K562 (cell line): ENCODE results near the gene MRPL4. TPM values are rescaled to one million over a fixed set of nuclear protein-coding genes. Genes with fewer than 3 reads are reported as not detected.
A peak's percentile ranks its signal among the peaks of the same experiment; 100 is the strongest.

Source experiments
- CBX1 ChIP-seq: sonication (generic); IDR thresholded peaks from 2 replicates; pipeline ENCODE4 v1.6.1; 2016; ENCODE audit warnings: antibody characterized with exemption, low read depth, mild to moderate bottlenecking
- EZH2 ChIP-seq: IDR thresholded peaks from 2 replicates; pipeline ENCODE4 v1.6.1; 2012; ENCODE audit warnings: low read depth, mild to moderate bottlenecking, inconsistent platforms, low read length, borderline replicate concordance
- FIP1L1 ChIP-seq: fragments of 200-400 bp; formaldehyde crosslinking; IDR thresholded peaks from 2 replicates; pipeline ENCODE4 v1.6.1; 2018; ENCODE audit warnings: mild to moderate bottlenecking, low read depth, low read length; ENCODE audit not compliant: poor library complexity, severe bottlenecking
- KDM4B ChIP-seq, 2 experiments: fragments of 450-650 bp in 1 of 2; sonication (generic) in 1 of 2; IDR thresholded peaks; 2 replicates each; pipeline ENCODE4 v1.6.1; 2016 to 2017; ENCODE audit warnings: borderline replicate concordance in 2 of 2, antibody characterized with exemption in 1 of 2, low read depth in 1 of 2, mild to moderate bottlenecking in 1 of 2
- KLF6 ChIP-seq: fragments of 250-450 bp; sonication (Bioruptor Pico); IDR thresholded peaks from 2 replicates; pipeline ENCODE4 v1.4.0; 2020; ENCODE audit warnings: mild to moderate bottlenecking, moderate library complexity, borderline replicate concordance
- POLR2AphosphoS2 ChIP-seq: IDR thresholded peaks from 2 replicates; pipeline ENCODE4 v1.6.1; 2012; ENCODE audit warnings: low read length, improper control_type of control experiment
- POLR2AphosphoS5 ChIP-seq: IDR thresholded peaks from 2 replicates; pipeline ENCODE4 v1.6.1; 2011; ENCODE audit warnings: mild to moderate bottlenecking, low read depth, low read length, moderate library complexity; ENCODE audit not compliant: control insufficient read depth, insufficient read depth
- PTTG1 ChIP-seq: fragments of 450-650 bp; IDR thresholded peaks from 2 replicates; pipeline ENCODE4 v1.6.1; 2016; ENCODE audit warnings: low read depth, mild to moderate bottlenecking, missing genetic modification characterization, missing compliant biosample characterization
- SMAD1 ChIP-seq: fragments of 150-350 bp; IDR thresholded peaks from 2 replicates; pipeline ENCODE4 v1.6.1; 2014; ENCODE audit warnings: low read length, low read depth; ENCODE audit not compliant: partially characterized antibody
- SREBF2 ChIP-seq: sonication (generic); formaldehyde crosslinking; IDR thresholded peaks from 2 replicates; pipeline ENCODE4 v1.4.0; 2020; ENCODE audit warnings: mild to moderate bottlenecking, missing genetic modification reagents
- ZBTB8A ChIP-seq: fragments of 450-650 bp; IDR thresholded peaks from 2 replicates; pipeline ENCODE4 v1.6.1; 2018; ENCODE audit warnings: mild to moderate bottlenecking, moderate library complexity; ENCODE audit not compliant: partially characterized antibody
- ZC3H8 ChIP-seq: fragments of 450-650 bp; IDR thresholded peaks from 2 replicates; pipeline ENCODE4 v1.6.1; 2017
- ZNF212 ChIP-seq: fragments of 450-650 bp; formaldehyde crosslinking; IDR thresholded peaks from 2 replicates; pipeline ENCODE4 v1.4.0; 2020; ENCODE audit warnings: mild to moderate bottlenecking
- ZNF561 ChIP-seq: fragments of 450-650 bp; formaldehyde crosslinking; conservative IDR thresholded peaks from 2 replicates; pipeline ENCODE4 v1.4.0; 2020; ENCODE audit warnings: mild to moderate bottlenecking, moderate library complexity
- ZNF766 ChIP-seq: fragments of 200-800 bp; sonication (Bioruptor generic); conservative IDR thresholded peaks from 2 replicates; pipeline ENCODE4 v1.6.1; 2016; ENCODE audit warnings: missing genetic modification characterization, missing compliant biosample characterization
- ZNF77 ChIP-seq: fragments of 250-450 bp; sonication (Bioruptor Pico); IDR thresholded peaks from 2 replicates; pipeline ENCODE4 v1.5.0; 2020
- ZNF780A ChIP-seq: fragments of 250-450 bp; sonication (Bioruptor Pico); IDR thresholded peaks from 2 replicates; pipeline ENCODE4 v1.5.0; 2021; ENCODE audit warnings: mild to moderate bottlenecking
- polyA plus RNA-seq, 8 experiments: library from polyadenylated mRNA; depleted of rRNA in 4 of 8; stranded (reverse) in 5 of 8; unstranded in 3 of 8; fragments of >200 nt; fragmentation: Nextera tagmentation in 2 of 8; fragmentation: Illumina TruSeq in 1 of 8; extraction: Ambion mirVana in 2 of 8; extraction: Trizol in 1 of 8; gene quantifications; 2 replicates each; pipeline versions ENCODE4 v1.2.1 to v1.2.3, GENCODE V29; 2011 to 2014; ENCODE audit warnings: inconsistent platforms in 1 of 8, missing spikeins in 1 of 8
- total RNA-seq, 7 experiments: library from RNA; depleted of rRNA in 6 of 7; stranded (reverse); fragments of >200 nt in 6 of 7; fragmentation: Illumina TruSeq in 2 of 7; extraction: Trizol in 2 of 7; gene quantifications; 2 replicates each; pipeline versions ENCODE4 v1.2.1 to v1.2.3, GENCODE V29; 2011 to 2021; ENCODE audit warnings: low replicate concordance in 1 of 7
- TF ChIP-seq, protein P1 (sequence below): IDR thresholded peaks from 3 replicates; pipeline ENCODE4 v1.6.1; 2011; ENCODE audit warnings: borderline replicate concordance, mild to moderate bottlenecking, moderate library complexity; ENCODE audit not compliant: insufficient read length; ENCODE audit errors: extremely low read depth
- TF ChIP-seq, protein P2 (sequence below): fragments of 250-450 bp; sonication (Bioruptor Pico); IDR thresholded peaks from 2 replicates; pipeline ENCODE4 v1.8.0; 2022; ENCODE audit warnings: inconsistent platforms, mild to moderate bottlenecking, moderate library complexity, borderline replicate concordance

MRPL4 gene
- total and polyA plus RNA-seq, 9 of the 15 experiments (the other 6 are each of a cell fraction or from before 2014, with no cell fraction given) = 1.4 to 239 (median 64.9) TPM

DNA sequence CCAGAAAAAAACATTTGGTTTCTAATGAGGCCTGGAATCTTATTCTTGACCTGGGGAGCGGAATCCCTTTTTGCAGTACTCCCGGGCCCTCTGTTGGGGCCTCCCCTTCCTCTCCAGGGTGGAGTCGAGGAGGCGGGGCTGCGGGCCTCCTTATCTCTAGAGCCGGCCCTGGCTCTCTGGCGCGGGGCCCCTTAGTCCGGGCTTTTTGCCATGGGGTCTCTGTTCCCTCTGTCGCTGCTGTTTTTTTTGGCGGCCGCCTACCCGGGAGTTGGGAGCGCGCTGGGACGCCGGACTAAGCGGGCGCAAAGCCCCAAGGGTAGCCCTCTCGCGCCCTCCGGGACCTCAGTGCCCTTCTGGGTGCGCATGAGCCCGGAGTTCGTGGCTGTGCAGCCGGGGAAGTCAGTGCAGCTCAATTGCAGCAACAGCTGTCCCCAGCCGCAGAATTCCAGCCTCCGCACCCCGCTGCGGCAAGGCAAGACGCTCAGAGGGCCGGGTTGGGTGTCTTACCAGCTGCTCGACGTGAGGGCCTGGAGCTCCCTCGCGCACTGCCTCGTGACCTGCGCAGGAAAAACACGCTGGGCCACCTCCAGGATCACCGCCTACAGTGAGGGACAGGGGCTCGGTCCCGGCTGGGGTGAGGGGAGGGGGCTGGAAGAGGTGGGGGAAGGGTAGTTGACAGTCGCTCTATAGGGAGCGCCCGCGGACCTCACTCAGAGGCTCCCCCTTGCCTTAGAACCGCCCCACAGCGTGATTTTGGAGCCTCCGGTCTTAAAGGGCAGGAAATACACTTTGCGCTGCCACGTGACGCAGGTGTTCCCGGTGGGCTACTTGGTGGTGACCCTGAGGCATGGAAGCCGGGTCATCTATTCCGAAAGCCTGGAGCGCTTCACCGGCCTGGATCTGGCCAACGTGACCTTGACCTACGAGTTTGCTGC lies 35.1 kb downstream of the MRPL4 start, which contains the start of gene ICAM4 (continued):
- TF ChIP-seq, protein P1, sequence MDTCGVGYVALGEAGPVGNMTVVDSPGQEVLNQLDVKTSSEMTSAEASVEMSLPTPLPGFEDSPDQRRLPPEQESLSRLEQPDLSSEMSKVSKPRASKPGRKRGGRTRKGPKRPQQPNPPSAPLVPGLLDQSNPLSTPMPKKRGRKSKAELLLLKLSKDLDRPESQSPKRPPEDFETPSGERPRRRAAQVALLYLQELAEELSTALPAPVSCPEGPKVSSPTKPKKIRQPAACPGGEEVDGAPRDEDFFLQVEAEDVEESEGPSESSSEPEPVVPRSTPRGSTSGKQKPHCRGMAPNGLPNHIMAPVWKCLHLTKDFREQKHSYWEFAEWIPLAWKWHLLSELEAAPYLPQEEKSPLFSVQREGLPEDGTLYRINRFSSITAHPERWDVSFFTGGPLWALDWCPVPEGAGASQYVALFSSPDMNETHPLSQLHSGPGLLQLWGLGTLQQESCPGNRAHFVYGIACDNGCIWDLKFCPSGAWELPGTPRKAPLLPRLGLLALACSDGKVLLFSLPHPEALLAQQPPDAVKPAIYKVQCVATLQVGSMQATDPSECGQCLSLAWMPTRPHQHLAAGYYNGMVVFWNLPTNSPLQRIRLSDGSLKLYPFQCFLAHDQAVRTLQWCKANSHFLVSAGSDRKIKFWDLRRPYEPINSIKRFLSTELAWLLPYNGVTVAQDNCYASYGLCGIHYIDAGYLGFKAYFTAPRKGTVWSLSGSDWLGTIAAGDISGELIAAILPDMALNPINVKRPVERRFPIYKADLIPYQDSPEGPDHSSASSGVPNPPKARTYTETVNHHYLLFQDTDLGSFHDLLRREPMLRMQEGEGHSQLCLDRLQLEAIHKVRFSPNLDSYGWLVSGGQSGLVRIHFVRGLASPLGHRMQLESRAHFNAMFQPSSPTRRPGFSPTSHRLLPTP = no peak
- peak; percentile 43; the same call in 1 of the 2 replicates for TF ChIP-seq KLF6
- no peak for TF ChIP-seq EZH2
- TF ChIP-seq SMAD1 = peak; percentile 52
- no peak for TF ChIP-seq ZC3H8
- TF ChIP-seq CBX1 = peak; percentile 69; the same call in 1 of the 2 replicates
- no peak for TF ChIP-seq FIP1L1
- TF ChIP-seq ZBTB8A = no peak
- TF ChIP-seq ZNF77 (CRISPR knock-in tag) = no peak
- TF ChIP-seq ZNF212 (CRISPR knock-in tag) = no peak
- no peak for TF ChIP-seq SREBF2 (CRISPR knock-in tag)
- TF ChIP-seq PTTG1 (tag) = no peak
- no peak for TF ChIP-seq ZNF780A (CRISPR knock-in tag)
- TF ChIP-seq ZNF766 (CRISPR knock-in tag) = no peak
- no peak for TF ChIP-seq ZNF561 (CRISPR knock-in tag)
- TF ChIP-seq, protein P2, sequence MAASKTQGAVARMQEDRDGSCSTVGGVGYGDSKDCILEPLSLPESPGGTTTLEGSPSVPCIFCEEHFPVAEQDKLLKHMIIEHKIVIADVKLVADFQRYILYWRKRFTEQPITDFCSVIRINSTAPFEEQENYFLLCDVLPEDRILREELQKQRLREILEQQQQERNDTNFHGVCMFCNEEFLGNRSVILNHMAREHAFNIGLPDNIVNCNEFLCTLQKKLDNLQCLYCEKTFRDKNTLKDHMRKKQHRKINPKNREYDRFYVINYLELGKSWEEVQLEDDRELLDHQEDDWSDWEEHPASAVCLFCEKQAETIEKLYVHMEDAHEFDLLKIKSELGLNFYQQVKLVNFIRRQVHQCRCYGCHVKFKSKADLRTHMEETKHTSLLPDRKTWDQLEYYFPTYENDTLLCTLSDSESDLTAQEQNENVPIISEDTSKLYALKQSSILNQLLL = no peak
- TF ChIP-seq POLR2AphosphoS5 = peak; percentile 71; the same call in 1 of the 2 replicates
- peak; percentile 34; the same call in 1 of the 2 replicates for TF ChIP-seq POLR2AphosphoS2
- TF ChIP-seq KDM4B (IDR thresholded peaks at IDR 0.05; ENCODE audit: borderline replicate concordance in 2 of 2, low read depth in 1 of 2) = 0 out of 4 replicates have a peak, but pooled peaks of 1 of the 2 experiments have one; percentile 9
